ENCODE results near the gene CD101. TPM values are rescaled to one million over a fixed set of nuclear protein-coding genes. Genes with fewer than 3 reads are reported as not detected.
A peak's percentile ranks its signal among the peaks of the same experiment; 100 is the strongest.

The CD101 gene
- total and polyA plus RNA-seq, 4 experiments from 2014 or later, result 2.1 to 9.1 (median 3.9) TPM

GRCh38 chr1:117046781-117047180, 45.2 kb downstream of the CD101 start:
- Mint-ChIP-seq H3K27me3 (no peaks in the 10 kb centered on the region), H3K36me3 (no peaks in the 10 kb centered on the region), H3K4me3 (no peak overlapping the region), H3K9me3 (peaks cover 0 to 2% (median 0%) of the 10 kb centered on the region in 8 donors), H3K27ac (no peak overlapping the region), H3K4me1 (peaks cover 17 to 24% (median 22%) of the 10 kb centered on the region in 4 donors)
- POLR2A ChIA-PET (ENCODE audit: partially characterized antibody), result interaction anchor here (0.9 to 2.1 kb wide), 2 partner anchors 13 to 46 kb away, joined by 3 to 7 read pairs; partner anchors contain the start of gene TTF2
- H3K9me3 ChIP-seq (ENCODE audit: control insufficient read depth in 1 of 2, low read length in 2 of 2), result no peaks in the 10 kb centered on the region
- CTCF ChIA-PET (ENCODE audit: partially characterized antibody), result interaction anchor here (1.1 kb wide), 1 partner anchor 309 kb away, joined by 4 read pairs; no protein-coding TSS in a partner anchor
- H3K27me3 ChIP-seq (ENCODE audit: insufficient read depth, low read length), result no peaks in the 10 kb centered on the region
- intact Hi-C loops (cut with micrococcal nuclease), result no loop called here
- no peak overlapping the region for H3K4me3 ChIP-seq (ENCODE audit: low read length in 2 of 2)
- DNase-seq, result no peak
- no peak overlapping the region for H3K27ac ChIP-seq (ENCODE audit: low read depth, low read length)
- H3K36me3 ChIP-seq (ENCODE audit: insufficient read depth, low read length), result no peaks in the 10 kb centered on the region
- peaks cover 22% of the 10 kb centered on the region for H3K4me1 ChIP-seq (ENCODE audit: insufficient read depth, low read length)

- H3K36me3 ChIP-seq (ENCODE audit: insufficient read depth, low read length), result no peaks in the 10 kb centered on the region
- Mint-ChIP-seq H3K4me1 (peaks cover 19 to 27% (median 26%) of the 10 kb centered on the region in 4 donors), H3K36me3 (no peaks in the 10 kb centered on the region), H3K4me3 (no peak overlapping the region), H3K27me3 (no peaks in the 10 kb centered on the region), H3K27ac (no peak overlapping the region), H3K9me3 (peaks cover 0 to 2% (median 0%) of the 10 kb centered on the region in 8 donors)
- CTCF ChIA-PET (ENCODE audit: partially characterized antibody), result interaction anchor here (1.1 kb wide), 1 partner anchor 309 kb away, joined by 4 read pairs; no protein-coding TSS in a partner anchor
- no peak for DNase-seq
- H3K27me3 ChIP-seq (ENCODE audit: insufficient read depth, low read length), result no peaks in the 10 kb centered on the region
- H3K27ac ChIP-seq (ENCODE audit: low read depth, low read length), result no peak overlapping the region
- peaks cover 27% of the 10 kb centered on the region for H3K4me1 ChIP-seq (ENCODE audit: insufficient read depth, low read length)
- POLR2A ChIA-PET (ENCODE audit: partially characterized antibody), result interaction anchor here (0.9 kb wide), 1 partner anchor 13 kb away, joined by 3 read pairs; the partner anchor contains the start of gene TTF2
- H3K9me3 ChIP-seq (ENCODE audit: control insufficient read depth in 1 of 2, low read length in 2 of 2), result no peaks in the 10 kb centered on the region
- intact Hi-C loops (cut with micrococcal nuclease), result no loop called here
- no peak overlapping the region for H3K4me3 ChIP-seq (ENCODE audit: low read length in 2 of 2)
Measured at GRCh38 chr1:117047271-117047670, 45.7 kb downstream of the CD101 start.

- Mint-ChIP-seq H3K27me3 (no peaks in the 10 kb centered on the region), H3K4me1 (peaks cover 21 to 33% (median 28%) of the 10 kb centered on the region in 4 donors), H3K36me3 (no peaks in the 10 kb centered on the region), H3K9me3 (no peaks in the 10 kb centered on the region), H3K27ac (peak overlapping the region in 4 of 7 donors; percentile 49 to 89 (median 78)), H3K4me3 (peak overlapping the region in 1 of 8 donors; percentile 4)
- no peak for DNase-seq
- no peaks in the 10 kb centered on the region for H3K9me3 ChIP-seq (ENCODE audit: control insufficient read depth in 1 of 2, low read length in 2 of 2)
- H3K4me1 ChIP-seq (ENCODE audit: insufficient read depth, low read length), result peaks cover 29% of the 10 kb centered on the region
- CTCF ChIA-PET (ENCODE audit: partially characterized antibody), result interaction anchor here (0.9 to 12.8 kb wide), 4 partner anchors 21 to 324 kb away, joined by 3 to 160 read pairs (median 4); partner anchors contain the start of gene CD101
- H3K27ac ChIP-seq (ENCODE audit: low read depth, low read length), result no peak overlapping the region
- H3K4me3 ChIP-seq (ENCODE audit: low read length in 2 of 2), result no peak overlapping the region
- POLR2A ChIA-PET (ENCODE audit: partially characterized antibody), result interaction anchor here (2.8 kb wide), 1 partner anchor 63 kb away, joined by 9 read pairs; no protein-coding TSS in a partner anchor
- intact Hi-C loops (cut with micrococcal nuclease), result loop anchor here (2.0 to 5.0 kb wide), 2 partner anchors 43 to 63 kb away; no protein-coding TSS in a partner anchor
- H3K36me3 ChIP-seq (ENCODE audit: insufficient read depth, low read length), result no peaks in the 10 kb centered on the region
- no peaks in the 10 kb centered on the region for H3K27me3 ChIP-seq (ENCODE audit: insufficient read depth, low read length)
Measured at GRCh38 chr1:117049857-117050256, 48.3 kb downstream of the CD101 start.

- no peaks in the 10 kb centered on the region for H3K9me3 Mint-ChIP-seq
- Histone ChIP-seq H3K27me3 (ENCODE audit: insufficient read depth, low read length) (no peaks in the 10 kb centered on the region), H3K27ac (ENCODE audit: low read depth, low read length) (peak overlapping the region; percentile 40), H3K4me3 (ENCODE audit: low read length in 2 of 2) (peak overlapping the region; percentile 52 to 53), H3K36me3 (ENCODE audit: insufficient read depth, low read length) (no peaks in the 10 kb centered on the region), H3K9me3 (ENCODE audit: control insufficient read depth in 1 of 2, low read length in 2 of 2) (no peaks in the 10 kb centered on the region), H3K4me1 (ENCODE audit: insufficient read depth, low read length) (peaks cover 32% of the 10 kb centered on the region)
- H3K27ac Mint-ChIP-seq, result peak overlapping the region; percentile 42 to 97 (median 95)
- no peaks in the 10 kb centered on the region for H3K36me3 Mint-ChIP-seq
- H3K4me3 Mint-ChIP-seq, result peak overlapping the region; percentile 83 to 93 (median 88)
- peak in 4 of 5 donors; percentile 17 to 32 (median 26) for DNase-seq
- intact Hi-C loops (cut with micrococcal nuclease), result loop anchor here (2.0 to 5.0 kb wide), 2 partner anchors 44 to 65 kb away; no protein-coding TSS in a partner anchor
- ChIA-PET POLR2A (ENCODE audit: partially characterized antibody) (interaction anchor here (0.9 to 3.4 kb wide), 8 partner anchors 9 to 313 kb away, joined by 3 to 18 read pairs (median 6); partner anchors contain the start of genes CD2 and TTF2), CTCF (ENCODE audit: partially characterized antibody) (interaction anchor here (0.7 to 12.8 kb wide), 13 partner anchors 42 to 477 kb away, joined by 3 to 160 read pairs (median 4); no protein-coding TSS in a partner anchor)
- peaks cover 21 to 33% (median 28%) of the 10 kb centered on the region in 4 donors for H3K4me1 Mint-ChIP-seq
- H3K27me3 Mint-ChIP-seq, result no peaks in the 10 kb centered on the region
Measured at GRCh38 chr1:117051224-117052064, 49.9 kb downstream of the CD101 start.

- H3K27ac Mint-ChIP-seq, result peak overlapping the region in 3 of 7 donors; percentile 5 to 41 (median 31)
- Histone ChIP-seq H3K36me3 (ENCODE audit: insufficient read depth, low read length) (no peaks in the 10 kb centered on the region), H3K27ac (ENCODE audit: low read depth, low read length) (no peak overlapping the region), H3K9me3 (ENCODE audit: control insufficient read depth in 1 of 2, low read length in 2 of 2) (no peaks in the 10 kb centered on the region), H3K4me3 (ENCODE audit: low read length in 2 of 2) (no peak overlapping the region), H3K4me1 (ENCODE audit: insufficient read depth, low read length) (peaks cover 34% of the 10 kb centered on the region), H3K27me3 (ENCODE audit: insufficient read depth, low read length) (no peaks in the 10 kb centered on the region)
- no peaks in the 10 kb centered on the region for H3K36me3 Mint-ChIP-seq
- no peak for DNase-seq
- H3K4me3 Mint-ChIP-seq, result no peak overlapping the region
- no peaks in the 10 kb centered on the region for H3K9me3 Mint-ChIP-seq
- H3K4me1 Mint-ChIP-seq, result peaks cover 23 to 34% (median 27%) of the 10 kb centered on the region in 4 donors
- POLR2A ChIA-PET (ENCODE audit: partially characterized antibody), result interaction anchor here (0.6 to 3.4 kb wide), 4 partner anchors 67 to 317 kb away, joined by 3 to 18 read pairs (median 3); no protein-coding TSS in a partner anchor
- intact Hi-C loops (cut with micrococcal nuclease), result loop anchor here (5.0 kb wide), 1 partner anchor 47 kb away; no protein-coding TSS in a partner anchor
- no peaks in the 10 kb centered on the region for H3K27me3 Mint-ChIP-seq
- CTCF ChIA-PET (ENCODE audit: partially characterized antibody), result interaction anchor here (0.6 to 12.8 kb wide), 11 partner anchors 47 to 480 kb away, joined by 3 to 160 read pairs (median 4); no protein-coding TSS in a partner anchor
Measured at GRCh38 chr1:117054068-117054467, 52.5 kb downstream of the CD101 start.

GRCh38 chr1:117058810-117059209, 57.2 kb downstream of the CD101 start:
- intact Hi-C loops (cut with micrococcal nuclease), result loop anchor here (1.0 to 5.0 kb wide), 3 partner anchors 127 to 922 kb away; no protein-coding TSS in a partner anchor
- H3K9me3 Mint-ChIP-seq, result no peaks in the 10 kb centered on the region
- peaks cover 23 to 42% (median 28%) of the 10 kb centered on the region in 4 donors for H3K4me1 Mint-ChIP-seq
- H3K4me1 ChIP-seq (ENCODE audit: insufficient read depth, low read length), result peaks cover 40% of the 10 kb centered on the region
- no peaks in the 10 kb centered on the region for H3K9me3 ChIP-seq (ENCODE audit: control insufficient read depth in 1 of 2, low read length in 2 of 2)
- H3K27me3 Mint-ChIP-seq, result no peaks in the 10 kb centered on the region
- DNase-seq, result peak in 1 of 5 donors; percentile 3
- no peaks in the 10 kb centered on the region for H3K36me3 ChIP-seq (ENCODE audit: insufficient read depth, low read length)
- ChIA-PET CTCF (ENCODE audit: partially characterized antibody) (interaction anchor here (1.1 to 12.8 kb wide), 8 partner anchors 10 to 484 kb away, joined by 3 to 160 read pairs (median 8); no protein-coding TSS in a partner anchor), POLR2A (ENCODE audit: partially characterized antibody) (interaction anchor here (0.6 to 5.7 kb wide), 9 partner anchors 13 to 543 kb away, joined by 3 to 58 read pairs (median 7); partner anchors contain the start of gene CD101)
- H3K36me3 Mint-ChIP-seq, result peaks cover 8 to 11% of the 10 kb centered on the region in 2 donors
- no peaks in the 10 kb centered on the region for H3K27me3 ChIP-seq (ENCODE audit: insufficient read depth, low read length)
- peak overlapping the region in 1 of 8 donors; percentile 33 for H3K4me3 Mint-ChIP-seq
- H3K27ac Mint-ChIP-seq, result no peak overlapping the region
- H3K27ac ChIP-seq (ENCODE audit: low read depth, low read length), result peak overlapping the region; percentile 75
- H3K4me3 ChIP-seq (ENCODE audit: low read length in 2 of 2), result peak overlapping the region; percentile 77 to 85

Data from CD4-positive, alpha-beta memory T cell (primary cell).